ENCODE measurements around the gene MED13L. TPM values are rescaled to one million over a fixed set of nuclear protein-coding genes. Genes with fewer than 3 reads are reported as not detected.

MED13L gene
- total and polyA plus RNA-seq, 12 donors, result 8.8 to 106 (median 73.8) TPM

- no peaks in the 10 kb centered on the region for H3K9me3 ChIP-seq (replicated peaks in 1 of 3)
- intact Hi-C loops (cut with DNase I), result no loop called here
- H3K27ac ChIP-seq, result no peak overlapping the region
- WGBS, 4 donors, result 92 to 98% (median 97%) methylated on average over 4 of the region's 4 CpGs
- no peaks in the 10 kb centered on the region for H3K36me3 ChIP-seq (replicated peaks in 1 of 2)
- peaks cover 0 to 4% of the 10 kb centered on the region in 2 donors for H3K4me1 ChIP-seq (replicated peaks in 1 of 2)
- no peaks in the 10 kb centered on the region for H3K27me3 ChIP-seq
- no peak for DNase-seq
- no peak for TF ChIP-seq CTCF (IDR thresholded peaks at IDR 0.05)
- TF ChIP-seq POLR2A (IDR thresholded peaks at IDR 0.05), result no peak
- H3K4me3 ChIP-seq, result no peak overlapping the region
Measured at GRCh38 chr12:116304621-116305020, 27.1 kb upstream of the MED13L start.

- peak overlapping the region in 1 of 5 donors; percentile 21 for H3K27ac ChIP-seq
- intact Hi-C loops (cut with DNase I), result no loop called here
Measured at GRCh38 chr12:116303929-116304328, 26.4 kb upstream of the MED13L start.

GRCh38 chr12:116303066-116303465 lies 25.6 kb upstream of the MED13L start:
- Histone ChIP-seq H3K27me3 (no peaks in the 10 kb centered on the region), H3K4me3 (no peak overlapping the region), H3K36me3 (replicated peaks in 1 of 2) (no peaks in the 10 kb centered on the region), H3K9me3 (replicated peaks in 1 of 3) (no peaks in the 10 kb centered on the region), H3K27ac (no peak overlapping the region), H3K4me1 (replicated peaks in 1 of 2) (peaks cover 0 to 4% of the 10 kb centered on the region in 2 donors)
- DNase-seq, result no peak
- intact Hi-C loops (cut with DNase I), result no loop called here
- TF ChIP-seq CTCF (IDR thresholded peaks at IDR 0.05) (no peak), POLR2A (IDR thresholded peaks at IDR 0.05) (no peak)
- 70 to 75% (median 72%) methylated on average over 4 of the region's 4 CpGs for WGBS, 4 donors

More at GRCh38 chr12:116303929-116304328, 26.4 kb upstream of the MED13L start:
- DNase-seq, result no peak
- Histone ChIP-seq H3K4me1 (replicated peaks in 1 of 2) (peaks cover 0 to 4% of the 10 kb centered on the region in 2 donors), H3K9me3 (replicated peaks in 1 of 3) (no peaks in the 10 kb centered on the region), H3K27me3 (no peaks in the 10 kb centered on the region), H3K36me3 (replicated peaks in 1 of 2) (no peaks in the 10 kb centered on the region), H3K4me3 (no peak overlapping the region)
- 32 to 58% (median 56%) methylated on average over 2 of the region's 2 CpGs for WGBS, 4 donors
- TF ChIP-seq POLR2A (IDR thresholded peaks at IDR 0.05), result no peak
- TF ChIP-seq CTCF (IDR thresholded peaks at IDR 0.05), result no peak

GRCh38 chr12:116302166-116303058 lies 24.9 kb upstream of the MED13L start:
- DNase-seq, result no peak
- no peak overlapping the region for H3K4me3 ChIP-seq
- H3K36me3 ChIP-seq (replicated peaks in 1 of 2), result no peaks in the 10 kb centered on the region
- 75 to 77% (median 76%) methylated on average over 22 to 23 of the region's 23 CpGs for WGBS, 4 donors
- intact Hi-C loops (cut with DNase I), result no loop called here
- H3K4me1 ChIP-seq (replicated peaks in 1 of 2), result peaks cover 0 to 4% of the 10 kb centered on the region in 2 donors
- H3K27me3 ChIP-seq, result no peaks in the 10 kb centered on the region
- TF ChIP-seq CTCF (IDR thresholded peaks at IDR 0.05), result no peak
- TF ChIP-seq POLR2A (IDR thresholded peaks at IDR 0.05), result no peak
- H3K9me3 ChIP-seq (replicated peaks in 1 of 3), result no peaks in the 10 kb centered on the region
- no peak overlapping the region for H3K27ac ChIP-seq
